Heart right ventricle (tissue), 16 donors: ENCODE measurements around the gene METTL21A. TPM values are rescaled to one million over a fixed set of nuclear protein-coding genes. Genes with fewer than 3 reads are reported as not detected.

Experiments
- ATAC-seq, 8 donors: fragments of 200-7000 bp; cut with Tn5 transposase; one replicate each; pipeline ENCODE4 v1.9.1; 2020; ENCODE audit warnings: mild to moderate bottlenecking in 8 of 8, moderate library complexity in 8 of 8, moderate number of reproducible peaks in 1 of 8
- DNase-seq, 2 donors: peaks; one replicate each; pipeline ENCODE4 v3.0.0-alpha.2; 2020
- H3K27ac ChIP-seq, 10 donors: fragments of 200-600 bp; sonication (generic) in 2 of 10; one replicate each; pipeline versions ENCODE4 v1.5.0 to v1.8.0; 2020 to 2022; ENCODE audit warnings: mild to moderate bottlenecking in 3 of 10
- H3K27me3 ChIP-seq, 7 donors: fragments of 200-600 bp; one replicate each; pipeline ENCODE4 v1.8.0; 2021 to 2022; ENCODE audit warnings: mild to moderate bottlenecking in 2 of 7
- H3K36me3 ChIP-seq, 9 donors: fragments of 200-600 bp; sonication (generic) in 1 of 9; one replicate each; pipeline versions ENCODE4 v1.5.0 to v1.8.0; 2020 to 2022; ENCODE audit warnings: mild to moderate bottlenecking in 2 of 9
- H3K4me1 ChIP-seq, 9 donors: fragments of 200-600 bp; sonication (generic) in 1 of 9; one replicate each; pipeline versions ENCODE4 v1.5.0 to v1.8.0; 2020 to 2022; ENCODE audit warnings: mild to moderate bottlenecking in 4 of 9
- H3K4me3 ChIP-seq, 10 donors: fragments of 200-600 bp; sonication (generic) in 2 of 10; one replicate each; pipeline versions ENCODE4 v1.5.0 to v1.8.0; 2020 to 2022; ENCODE audit warnings: mild to moderate bottlenecking in 7 of 10, moderate library complexity in 2 of 10
- H3K9me3 ChIP-seq, 11 donors: fragments of 200-600 bp in 10 of 11; sonication (generic) in 2 of 11; one replicate each; pipeline versions ENCODE4 v1.5.0 to v1.8.0; 2013 to 2022; ENCODE audit warnings: mild to moderate bottlenecking in 2 of 11, control low read depth in 1 of 11, moderate library complexity in 1 of 11
- WGBS, 2 donors: extraction: QIAGEN DNeasy Blood & Tissue Kit; methylation state at CpG; one replicate each; pipeline ENCODE4 v1.1.7; 2013; ENCODE audit warnings: inconsistent platforms in 1 of 2; 5-methylcytosine and 5-hydroxymethylcytosine counted together
- intact Hi-C, 10 donors: fragments of 100-400 bp; cut with DNase I; formaldehyde crosslinking; loops; one replicate each; pipeline versions ENCODE4 v1.11.1 to v1.14.2; 2022
- polyA plus RNA-seq, 2 donors: library from polyadenylated mRNA; stranded (reverse); fragments of 200-250 nt; gene quantifications; one replicate each; pipeline ENCODE4 v1.2.3, GENCODE V29; 2013
- total RNA-seq, 10 donors: library from RNA; stranded (reverse); fragmentation: NEBNext Ultra II Directional in 3 of 10; extraction: Animal tissue kit (Norgen Biotek cat#: 25700) in 3 of 10; gene quantifications; one replicate each; pipeline versions ENCODE4 v1.2.1 to v1.2.4, GENCODE V29; 2021 to 2023
- TF ChIP-seq, protein P1 (sequence below), 9 donors: fragments of 200-600 bp; sonication (generic) in 2 of 9; IDR thresholded peaks; one replicate each; pipeline versions ENCODE4 v1.5.0 to v1.8.0; 2021 to 2022; ENCODE audit warnings: antibody characterized with exemption in 9 of 9, mild to moderate bottlenecking in 5 of 9, moderate library complexity in 1 of 9
- donor health status: Arrhythmogenic right ventricular cardiomyopathy.
- donor health status: ischemic (EF 13 %, LVEDD 7.1; RV severe dilation, severe dysfunction).
- donor health status: healthy with polysubstance abuse.
- donor health status: DM: no; HTN: yes; CAD: no.
- donor health status: DM: no; HTN: no; CAD: no.
- donor health status: ischemic (EF 25% LVEDD 6.9; RV normal size, moderate dysfunction).
- donor health status: ischemic (EF 25% LVEDD 5.7; RV mildly dilated, moderate dysfunction).
- donor health status: healthy.
- donor health status: DM: yes; HTN: yes; CAD: no.
- donor health status: Ischemic cardiomyopathy.
- donor health status: ischemic (EF 35%, LVEDD 5.7; RV mildly dilated, moderate dysfunction).
- donor health status: nonischemic (EF 11% LVEDD 7.7; RV severe dilation, severe dysfunction).
- donor health status: DM: yes; HTN: yes; CAD: no.
- donor health status: PGD.
- donor health status: ischemic (EF 29% LVEDD 5.4; RV normal size, mild dysfunction).
- donor health status: nonischemic (EF 23%, LVEDD 6.1; RV moderate dilation, normal function).

METTL21A gene
- total and polyA plus RNA-seq, 12 donors = 10.0 to 22.5 (median 13.8) TPM

GRCh38 chr2:207594731-207595130, 30.5 kb downstream of the METTL21A start:
- H3K4me1 ChIP-seq = no peaks in the 10 kb centered on the region
- no peaks in the 10 kb centered on the region for H3K27me3 ChIP-seq
- ATAC-seq (no peak), DNase-seq (no peak)
- intact Hi-C loops = no loop called here
- H3K36me3 ChIP-seq = peaks cover 0 to 96% (median 15%) of the 10 kb centered on the region in 9 donors
- H3K4me3 ChIP-seq = no peak overlapping the region
- TF ChIP-seq, protein P1, sequence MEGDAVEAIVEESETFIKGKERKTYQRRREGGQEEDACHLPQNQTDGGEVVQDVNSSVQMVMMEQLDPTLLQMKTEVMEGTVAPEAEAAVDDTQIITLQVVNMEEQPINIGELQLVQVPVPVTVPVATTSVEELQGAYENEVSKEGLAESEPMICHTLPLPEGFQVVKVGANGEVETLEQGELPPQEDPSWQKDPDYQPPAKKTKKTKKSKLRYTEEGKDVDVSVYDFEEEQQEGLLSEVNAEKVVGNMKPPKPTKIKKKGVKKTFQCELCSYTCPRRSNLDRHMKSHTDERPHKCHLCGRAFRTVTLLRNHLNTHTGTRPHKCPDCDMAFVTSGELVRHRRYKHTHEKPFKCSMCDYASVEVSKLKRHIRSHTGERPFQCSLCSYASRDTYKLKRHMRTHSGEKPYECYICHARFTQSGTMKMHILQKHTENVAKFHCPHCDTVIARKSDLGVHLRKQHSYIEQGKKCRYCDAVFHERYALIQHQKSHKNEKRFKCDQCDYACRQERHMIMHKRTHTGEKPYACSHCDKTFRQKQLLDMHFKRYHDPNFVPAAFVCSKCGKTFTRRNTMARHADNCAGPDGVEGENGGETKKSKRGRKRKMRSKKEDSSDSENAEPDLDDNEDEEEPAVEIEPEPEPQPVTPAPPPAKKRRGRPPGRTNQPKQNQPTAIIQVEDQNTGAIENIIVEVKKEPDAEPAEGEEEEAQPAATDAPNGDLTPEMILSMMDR (IDR thresholded peaks at IDR 0.05) = no peak
- WGBS, 2 donors = 94 to 100% methylated on average over 4 of the region's 4 CpGs
- H3K27ac ChIP-seq = no peak overlapping the region
- H3K9me3 ChIP-seq = peaks cover 0 to 22% (median 11%) of the 10 kb centered on the region in 11 donors

GRCh38 chr2:207594264-207594663, 30.9 kb downstream of the METTL21A start:
- WGBS, 2 donors = 75 to 85% methylated on average over 3 of the region's 3 CpGs
- Histone ChIP-seq H3K27ac (no peak overlapping the region), H3K4me1 (no peaks in the 10 kb centered on the region), H3K36me3 (peaks cover 0 to 99% (median 15%) of the 10 kb centered on the region in 9 donors), H3K27me3 (no peaks in the 10 kb centered on the region), H3K4me3 (no peak overlapping the region), H3K9me3 (peaks cover 0 to 22% (median 11%) of the 10 kb centered on the region in 11 donors)
- intact Hi-C loops = no loop called here
- ATAC-seq (no peak), DNase-seq (no peak)
- TF ChIP-seq, protein P1 (IDR thresholded peaks at IDR 0.05) = no peak

- H3K36me3 ChIP-seq = peaks cover 0 to 96% (median 15%) of the 10 kb centered on the region in 9 donors
Measured at GRCh38 chr2:207593277-207593676, 31.9 kb downstream of the METTL21A start.

GRCh38 chr2:207589143-207589542, 36.1 kb downstream of the METTL21A start:
- DNase-seq (no peak), ATAC-seq (no peak)
- H3K27me3 ChIP-seq = no peaks in the 10 kb centered on the region
- H3K36me3 ChIP-seq = peaks cover 0 to 92% (median 28%) of the 10 kb centered on the region in 9 donors
- H3K27ac ChIP-seq = no peak overlapping the region
- H3K4me3 ChIP-seq = no peak overlapping the region
- H3K4me1 ChIP-seq = peaks cover 0 to 5% (median 0%) of the 10 kb centered on the region in 9 donors
- H3K9me3 ChIP-seq = peaks cover 0 to 22% (median 11%) of the 10 kb centered on the region in 11 donors
- intact Hi-C loops = no loop called here
- TF ChIP-seq, protein P1 (IDR thresholded peaks at IDR 0.05) = no peak

More at GRCh38 chr2:207593277-207593676, 31.9 kb downstream of the METTL21A start:
- Histone ChIP-seq H3K27ac (no peak overlapping the region), H3K9me3 (peaks cover 0 to 22% (median 11%) of the 10 kb centered on the region in 11 donors), H3K27me3 (no peaks in the 10 kb centered on the region), H3K4me3 (no peak overlapping the region), H3K4me1 (no peaks in the 10 kb centered on the region)
- TF ChIP-seq, protein P1 (IDR thresholded peaks at IDR 0.05) = no peak
- intact Hi-C loops = no loop called here
- ATAC-seq = no peak
- DNase-seq = no peak
